OCI-LY3 (cell line): ENCODE data around the gene STPG1.

Experiments used
- EZH2phosphoT487 ChIP-seq: fragments of 200-600 bp; shearing (Covaris generic); IDR thresholded peaks from 2 replicates; pipeline ENCODE4 v1.6.1; 2018; ENCODE audit warnings: antibody characterized with exemption, mixed run types, low read depth
- TF ChIP-seq, protein P1 (sequence below): fragments of 200-600, 300-600 bp; sonication (generic); IDR thresholded peaks from 2 replicates; pipeline ENCODE4 v1.5.1; 2014; ENCODE audit warnings: antibody characterized with exemption, low read length, low read depth

GRCh38 chr1:24420547-24420946 lies 7.0 kb upstream of the STPG1 start:
- TF ChIP-seq, protein P1, sequence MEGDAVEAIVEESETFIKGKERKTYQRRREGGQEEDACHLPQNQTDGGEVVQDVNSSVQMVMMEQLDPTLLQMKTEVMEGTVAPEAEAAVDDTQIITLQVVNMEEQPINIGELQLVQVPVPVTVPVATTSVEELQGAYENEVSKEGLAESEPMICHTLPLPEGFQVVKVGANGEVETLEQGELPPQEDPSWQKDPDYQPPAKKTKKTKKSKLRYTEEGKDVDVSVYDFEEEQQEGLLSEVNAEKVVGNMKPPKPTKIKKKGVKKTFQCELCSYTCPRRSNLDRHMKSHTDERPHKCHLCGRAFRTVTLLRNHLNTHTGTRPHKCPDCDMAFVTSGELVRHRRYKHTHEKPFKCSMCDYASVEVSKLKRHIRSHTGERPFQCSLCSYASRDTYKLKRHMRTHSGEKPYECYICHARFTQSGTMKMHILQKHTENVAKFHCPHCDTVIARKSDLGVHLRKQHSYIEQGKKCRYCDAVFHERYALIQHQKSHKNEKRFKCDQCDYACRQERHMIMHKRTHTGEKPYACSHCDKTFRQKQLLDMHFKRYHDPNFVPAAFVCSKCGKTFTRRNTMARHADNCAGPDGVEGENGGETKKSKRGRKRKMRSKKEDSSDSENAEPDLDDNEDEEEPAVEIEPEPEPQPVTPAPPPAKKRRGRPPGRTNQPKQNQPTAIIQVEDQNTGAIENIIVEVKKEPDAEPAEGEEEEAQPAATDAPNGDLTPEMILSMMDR, result no peak
- no peak for TF ChIP-seq EZH2phosphoT487
